BLaER1 treated with 17β-estradiol and CSF1 and Interleukin-3, amounts not matched to agents 10 nM and 100 nM (cell line): ENCODE data around the gene PIK3R1.

Experiments used
- H3K27ac ChIP-seq, 11 experiments: shearing (Covaris generic); formaldehyde crosslinking; 2 replicates each; pipeline ENCODE4 v1.8.1; 2022
- H3K27me3 ChIP-seq, 11 experiments: shearing (Covaris generic); formaldehyde crosslinking; 2 replicates each; pipeline ENCODE4 v1.8.1; 2022
- H3K36me3 ChIP-seq, 11 experiments: shearing (Covaris generic); formaldehyde crosslinking; 2 replicates each; pipeline ENCODE4 v1.8.1; 2022
- H3K4me1 ChIP-seq, 10 experiments: shearing (Covaris generic); formaldehyde crosslinking; 2 replicates each; pipeline ENCODE4 v1.8.1; 2022
- H3K4me2 ChIP-seq, 11 experiments: shearing (Covaris generic); formaldehyde crosslinking; 2 replicates each; pipeline ENCODE4 v1.8.1; 2022
- H3K4me3 ChIP-seq, 10 experiments: shearing (Covaris generic); formaldehyde crosslinking; 2 replicates each; pipeline ENCODE4 v1.8.1; 2022
- H3K9ac ChIP-seq, 11 experiments: shearing (Covaris generic); formaldehyde crosslinking; 2 replicates each; pipeline ENCODE4 v1.8.1; 2022
- H3K9me3 ChIP-seq, 11 experiments: shearing (Covaris generic); formaldehyde crosslinking; replicated peaks in 1 of 11; 2 replicates each; pipeline ENCODE4 v1.8.1; 2022
- H4K20me1 ChIP-seq, 11 experiments: shearing (Covaris generic); formaldehyde crosslinking; 2 replicates each; pipeline ENCODE4 v1.8.1; 2022
- Cebpa-rat ChIP-seq, 11 experiments: shearing (Covaris generic); IDR thresholded peaks; 2 replicates each; pipeline ENCODE4 v1.8.1; 2022

PIK3R1 gene

DNA sequence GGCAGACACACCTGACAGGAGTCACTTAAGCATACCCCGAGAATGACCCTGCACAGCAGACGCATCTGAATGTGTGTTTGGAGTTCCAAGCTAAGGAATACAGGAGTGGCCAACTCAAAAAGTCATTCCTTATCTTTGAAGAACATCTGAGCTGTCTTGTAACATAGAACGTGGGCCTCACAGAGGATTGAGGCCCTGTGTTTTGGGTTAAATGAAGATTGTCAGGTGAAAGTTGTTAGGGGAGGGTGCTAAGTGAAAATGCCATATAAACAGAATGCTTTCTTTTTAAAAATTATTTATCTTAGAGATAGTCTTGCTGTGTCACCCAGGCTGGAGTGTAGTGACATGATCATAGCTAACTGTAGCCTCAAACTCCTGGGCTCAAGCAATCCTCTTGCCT, 100.9 kb downstream of the PIK3R1 start:
- no peaks in the 10 kb centered on the region for H3K9me3 ChIP-seq
- H3K36me3 ChIP-seq, result no peaks in the 10 kb centered on the region
- no peak overlapping the region for H3K4me3 ChIP-seq
- H3K4me1 ChIP-seq, result peaks cover 0 to 25% (median 6%) of the 10 kb centered on the region in 10 experiments; a peak in 10 of 20 replicates
- H3K9ac ChIP-seq, result no peak overlapping the region
- H3K27ac ChIP-seq, result no peak overlapping the region
- no peak for TF ChIP-seq Cebpa-rat (IDR thresholded peaks at IDR 0.05)
- H3K27me3 ChIP-seq, result no peaks in the 10 kb centered on the region
- no peak overlapping the region for H3K4me2 ChIP-seq
- no peaks in the 10 kb centered on the region for H4K20me1 ChIP-seq

DNA sequence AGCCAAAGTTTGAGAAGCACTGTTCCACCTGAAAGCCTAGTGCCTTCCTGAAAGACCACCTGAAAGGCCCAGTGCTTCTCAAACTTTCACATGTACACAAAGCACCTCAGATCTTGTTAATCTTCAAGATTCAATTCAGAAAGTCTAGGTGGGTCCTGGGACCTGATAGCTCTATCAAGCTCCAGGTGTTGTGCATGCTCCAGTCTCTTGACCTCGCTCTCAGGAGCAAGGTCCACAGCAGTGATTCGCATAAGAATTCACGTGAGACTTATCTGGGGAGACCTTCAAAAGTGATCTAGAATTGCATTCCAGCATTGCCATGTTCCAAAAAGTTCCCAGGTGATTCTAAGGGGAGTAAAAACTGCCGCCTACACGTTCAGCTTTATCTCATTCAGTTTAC, 102.1 kb downstream of the PIK3R1 start:
- H3K4me3 ChIP-seq, result no peak overlapping the region
- H3K36me3 ChIP-seq, result no peaks in the 10 kb centered on the region
- peaks cover 0 to 25% (median 6%) of the 10 kb centered on the region in 10 experiments; a peak in 10 of 20 replicates for H3K4me1 ChIP-seq
- H3K27me3 ChIP-seq, result no peaks in the 10 kb centered on the region
- no peak for TF ChIP-seq Cebpa-rat (IDR thresholded peaks at IDR 0.05)
- H4K20me1 ChIP-seq, result no peaks in the 10 kb centered on the region
- H3K27ac ChIP-seq, result no peak overlapping the region
- H3K9ac ChIP-seq, result no peak overlapping the region
- H3K4me2 ChIP-seq, result no peak overlapping the region
- no peaks in the 10 kb centered on the region for H3K9me3 ChIP-seq

DNA sequence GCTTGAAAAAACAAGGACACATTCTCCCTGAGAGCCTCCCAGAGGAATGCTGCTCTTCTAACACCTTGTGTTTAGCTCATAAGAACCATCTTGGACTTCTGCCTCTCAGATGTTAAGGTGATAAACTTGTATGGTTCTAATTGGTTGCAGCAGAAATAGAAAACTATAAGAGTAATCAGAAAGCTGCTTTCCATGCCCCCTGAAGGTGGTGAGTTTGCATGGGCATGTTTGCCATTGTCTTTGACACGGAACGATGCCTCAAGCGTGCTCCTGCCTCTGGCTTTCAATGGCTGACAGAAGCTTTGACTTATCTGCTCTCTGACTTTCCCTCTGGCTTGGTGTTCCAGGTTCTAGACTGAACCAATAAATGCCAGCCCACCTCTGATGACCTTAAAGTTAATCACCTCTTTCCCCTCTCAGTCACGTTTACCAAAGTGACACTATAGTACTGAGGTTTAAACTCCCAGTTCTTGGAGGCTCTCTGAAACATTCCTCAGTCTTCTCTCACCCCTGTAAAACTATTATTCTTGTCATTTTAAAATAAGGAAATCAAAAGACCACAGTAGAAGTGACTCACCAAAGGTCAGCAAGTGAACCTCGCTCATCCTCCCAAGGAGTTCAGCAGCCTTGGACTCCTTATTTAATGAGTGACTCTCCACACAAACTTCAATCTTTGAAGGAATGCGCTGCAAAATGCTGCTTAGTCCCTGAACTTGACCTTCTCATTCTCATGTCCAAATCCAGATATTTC, 103.6 kb downstream of the PIK3R1 start:
- no peak overlapping the region for H3K4me3 ChIP-seq
- no peak for TF ChIP-seq Cebpa-rat (IDR thresholded peaks at IDR 0.05)

DNA sequence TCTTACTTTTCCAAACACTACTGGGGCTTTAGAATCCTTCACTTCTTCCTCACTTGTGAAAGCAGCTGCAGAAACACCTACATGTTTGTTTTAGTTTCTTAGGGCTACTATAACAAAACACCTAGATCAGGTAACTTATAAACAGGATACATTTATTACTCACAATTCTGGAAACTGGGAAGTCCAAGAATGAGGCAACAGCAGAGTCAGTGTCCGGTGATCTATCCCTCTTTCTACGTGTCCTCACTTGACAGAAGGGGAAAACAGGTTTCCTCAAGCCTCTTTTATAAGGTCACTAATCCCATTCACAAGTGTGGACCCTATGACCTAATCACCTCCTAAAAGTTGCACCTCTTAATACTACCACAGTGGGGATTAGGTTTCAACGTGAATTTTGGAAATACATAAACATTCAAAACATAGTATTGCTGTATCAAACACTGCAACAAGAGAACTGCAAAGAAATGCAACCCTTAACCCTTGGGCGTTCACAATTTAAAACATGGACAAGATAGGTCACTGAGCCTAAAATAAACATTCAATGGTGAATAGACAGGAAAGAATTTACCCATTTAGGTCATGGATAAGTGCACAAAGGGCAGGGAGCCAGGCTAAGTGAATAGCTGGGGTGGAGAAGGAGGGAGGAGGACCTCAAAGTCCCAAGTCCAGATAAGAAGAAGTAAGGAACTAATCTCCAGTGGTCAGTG, 104.3 kb downstream of the PIK3R1 start:
- Histone ChIP-seq H3K27ac (no peak overlapping the region), H3K9me3 (peaks cover 5 to 9% (median 7%) of the 10 kb centered on the region in 11 experiments; a peak in 13 of 22 replicates), H3K27me3 (no peaks in the 10 kb centered on the region), H3K4me2 (peak overlapping the region in 7 of 11 experiments; percentile 2 to 31 (median 10); a peak in 7 of 22 replicates), H3K4me1 (peaks cover 0 to 25% (median 6%) of the 10 kb centered on the region in 10 experiments; a peak in 10 of 20 replicates), H3K36me3 (no peaks in the 10 kb centered on the region), H3K4me3 (no peak overlapping the region), H4K20me1 (no peaks in the 10 kb centered on the region), H3K9ac (no peak overlapping the region)
- TF ChIP-seq Cebpa-rat (IDR thresholded peaks at IDR 0.05), result no peak

More for the DNA sequence above, 103.6 kb downstream of the PIK3R1 start:
- Histone ChIP-seq H3K36me3 (no peaks in the 10 kb centered on the region), H3K27ac (no peak overlapping the region), H3K4me1 (peaks cover 0 to 25% (median 6%) of the 10 kb centered on the region in 10 experiments; a peak in 10 of 20 replicates), H4K20me1 (no peaks in the 10 kb centered on the region), H3K9ac (no peak overlapping the region), H3K4me2 (peak overlapping the region in 1 of 11 experiments; percentile 5; a peak in 2 of 22 replicates), H3K27me3 (no peaks in the 10 kb centered on the region), H3K9me3 (peaks cover 0 to 2% (median under 1%) of the 10 kb centered on the region in 11 experiments; a peak in 9 of 22 replicates)

DNA sequence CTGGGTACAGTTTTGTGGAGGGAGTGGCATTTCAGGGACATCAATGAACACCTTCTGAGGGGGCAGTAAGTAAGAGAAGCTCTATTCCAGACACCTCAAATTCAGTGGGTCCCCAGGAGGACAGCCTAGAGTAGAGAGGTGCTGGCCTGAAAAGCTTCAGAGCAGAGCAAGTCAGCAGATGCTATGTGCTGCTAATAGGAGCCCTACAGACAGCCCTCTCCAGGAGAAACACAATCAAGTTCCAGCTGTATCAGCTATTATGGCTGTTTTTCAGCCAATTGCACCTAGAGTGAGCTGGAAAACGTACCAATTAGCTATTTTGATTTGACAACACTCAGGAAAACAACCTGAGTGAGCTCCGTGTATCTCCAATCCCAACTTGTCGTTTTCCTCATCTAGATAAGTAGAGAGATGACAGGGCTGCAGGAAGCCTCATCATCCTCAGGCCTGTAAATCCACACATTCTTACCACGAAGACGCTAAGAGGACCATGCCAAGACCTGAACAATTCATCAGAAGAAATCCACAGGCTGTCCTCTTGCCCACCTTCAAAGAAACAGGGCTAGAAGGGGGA, 104.9 kb downstream of the PIK3R1 start:
- peak overlapping the region in 6 of 11 experiments; percentile 2 to 31 (median 14); a peak in 5 of 22 replicates for H3K4me2 ChIP-seq
- H3K27me3 ChIP-seq, result no peaks in the 10 kb centered on the region
- peaks cover 0 to 23% (median 6%) of the 10 kb centered on the region in 10 experiments; a peak in 10 of 20 replicates for H3K4me1 ChIP-seq
- no peak for TF ChIP-seq Cebpa-rat (IDR thresholded peaks at IDR 0.05)
- H3K4me3 ChIP-seq, result no peak overlapping the region
- no peaks in the 10 kb centered on the region for H4K20me1 ChIP-seq
- no peak overlapping the region for H3K27ac ChIP-seq
- no peak overlapping the region for H3K9ac ChIP-seq
- no peaks in the 10 kb centered on the region for H3K36me3 ChIP-seq
- peaks cover 7 to 14% (median 8%) of the 10 kb centered on the region in 11 experiments; a peak in 13 of 22 replicates for H3K9me3 ChIP-seq

DNA sequence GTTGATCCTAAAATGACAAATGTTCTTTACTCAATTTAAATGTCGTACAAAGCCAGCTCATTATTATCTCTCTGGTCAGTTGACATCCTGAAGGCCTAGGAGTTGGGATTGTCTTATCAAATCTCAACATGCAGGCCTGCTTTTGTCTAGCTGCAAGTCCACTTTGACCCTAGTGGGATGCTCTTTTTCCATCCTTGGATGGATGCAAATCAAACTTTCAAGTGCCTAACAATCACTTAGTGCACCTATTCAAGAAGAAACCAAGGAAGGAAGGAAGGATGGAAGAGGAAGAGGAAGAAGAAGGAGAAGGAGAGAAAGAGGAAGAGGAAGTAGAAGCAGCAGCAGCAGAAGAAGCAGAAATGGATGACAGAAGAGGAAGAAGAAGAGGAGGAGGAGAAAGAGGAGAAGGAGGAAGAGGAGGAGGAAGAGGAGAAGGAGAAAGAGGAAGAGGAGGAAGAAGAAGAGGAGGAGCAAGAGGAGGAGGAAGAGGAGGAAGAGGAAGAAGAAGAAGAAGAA, 109.6 kb downstream of the PIK3R1 start:
- no peak overlapping the region for H3K4me3 ChIP-seq
- H3K27ac ChIP-seq, result no peak overlapping the region
- no peak for TF ChIP-seq Cebpa-rat (IDR thresholded peaks at IDR 0.05)
- no peaks in the 10 kb centered on the region for H3K36me3 ChIP-seq
- peaks cover 7 to 18% (median 12%) of the 10 kb centered on the region in 11 experiments; a peak in 13 of 22 replicates for H3K9me3 ChIP-seq
- no peak overlapping the region for H3K9ac ChIP-seq
- H3K4me2 ChIP-seq, result no peak overlapping the region
- H3K4me1 ChIP-seq, result peaks cover 0 to 15% (median 8%) of the 10 kb centered on the region in 10 experiments; a peak in 14 of 20 replicates
- H3K27me3 ChIP-seq, result no peaks in the 10 kb centered on the region
- H4K20me1 ChIP-seq, result no peaks in the 10 kb centered on the region

DNA sequence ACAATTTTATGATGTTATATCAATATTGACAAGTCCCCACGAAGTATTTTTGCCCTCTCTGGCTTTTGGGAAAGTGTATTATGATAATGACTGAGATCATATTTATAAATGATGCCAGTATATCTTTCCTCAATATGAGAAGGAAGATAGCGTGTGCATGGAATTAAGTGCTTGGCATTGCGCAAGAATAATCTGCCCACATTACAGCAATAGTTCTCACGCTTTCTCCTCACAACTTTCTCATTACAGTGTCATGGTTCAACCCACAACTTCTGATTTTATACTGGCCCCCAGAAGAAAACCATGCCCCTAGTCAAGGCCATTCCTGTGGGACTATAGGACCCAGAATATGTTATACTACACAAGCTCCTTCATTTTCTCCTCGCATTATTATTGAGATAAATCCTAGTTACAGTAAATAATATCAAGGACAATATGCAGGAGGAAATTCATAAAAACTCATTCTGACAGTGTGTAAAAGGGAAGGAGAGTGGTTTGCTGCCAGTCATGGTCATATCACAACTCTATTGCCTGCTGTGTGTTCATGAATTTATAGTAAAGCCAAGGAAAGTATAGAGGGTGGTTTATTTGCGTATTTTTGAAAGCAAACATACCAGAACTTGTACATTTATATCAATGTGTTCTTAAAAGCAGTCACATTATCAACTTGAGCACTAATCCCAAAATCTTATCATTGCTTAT, 114.1 kb downstream of the PIK3R1 start:
- no peak overlapping the region for H3K9ac ChIP-seq
- H3K4me3 ChIP-seq, result no peak overlapping the region
- H4K20me1 ChIP-seq, result no peaks in the 10 kb centered on the region
- H3K4me1 ChIP-seq, result peaks cover 16 to 54% (median 32%) of the 10 kb centered on the region in 10 experiments
- peak overlapping the region in 3 of 11 experiments; percentile 68 to 87 (median 86); a peak in 6 of 22 replicates for H3K4me2 ChIP-seq
- H3K27me3 ChIP-seq, result no peaks in the 10 kb centered on the region
- H3K27ac ChIP-seq, result peak overlapping the region in 2 of 11 experiments; percentile 14 to 81; a peak in 1 of 22 replicates
- peak in 9 of 11 experiments; percentile 7 to 82 (median 70); a peak in 12 of 22 replicates for TF ChIP-seq Cebpa-rat (IDR thresholded peaks at IDR 0.05)
- no peaks in the 10 kb centered on the region for H3K36me3 ChIP-seq
- peaks cover 0 to 12% (median 5%) of the 10 kb centered on the region in 11 experiments; a peak in 9 of 22 replicates for H3K9me3 ChIP-seq

DNA sequence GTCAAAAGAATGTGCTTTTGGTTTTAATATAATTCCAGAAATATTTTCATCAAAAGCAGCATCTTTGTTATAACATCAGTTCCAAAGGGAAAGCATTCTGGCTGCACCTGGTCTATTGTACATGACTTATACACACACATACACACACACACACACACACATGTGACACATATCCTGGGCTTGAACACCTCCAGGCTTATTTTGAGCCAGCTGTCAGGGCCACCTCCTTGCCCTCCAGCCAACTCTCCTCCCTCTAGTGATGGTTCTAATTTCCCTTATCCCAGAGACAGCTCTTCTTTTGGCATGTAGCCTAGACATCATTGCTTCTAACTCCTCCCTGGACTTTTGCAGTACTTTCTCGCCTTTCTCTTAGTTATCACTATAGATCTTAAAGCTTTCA, 115.0 kb downstream of the PIK3R1 start:
- no peaks in the 10 kb centered on the region for H3K27me3 ChIP-seq
- H4K20me1 ChIP-seq, result no peaks in the 10 kb centered on the region
- peaks cover 16 to 63% (median 32%) of the 10 kb centered on the region in 10 experiments for H3K4me1 ChIP-seq
- H3K9me3 ChIP-seq, result peaks cover 0 to 4% (median 0%) of the 10 kb centered on the region in 11 experiments; a peak in 1 of 22 replicates
- H3K27ac ChIP-seq, result peak overlapping the region in 9 of 11 experiments; percentile 27 to 88 (median 69); a peak in 14 of 22 replicates
- peak overlapping the region in 8 of 11 experiments; percentile 36 to 87 (median 73); a peak in 16 of 22 replicates for H3K4me2 ChIP-seq
- H3K36me3 ChIP-seq, result no peaks in the 10 kb centered on the region
- peak overlapping the region in 2 of 11 experiments; percentile 36 to 59; a peak in 3 of 22 replicates for H3K9ac ChIP-seq
- no peak for TF ChIP-seq Cebpa-rat (IDR thresholded peaks at IDR 0.05)
- H3K4me3 ChIP-seq, result no peak overlapping the region
